Natural killer cell (primary cell): Measurements from ENCODE around the gene CLEC11A. TPM values are rescaled to one million over a fixed set of nuclear protein-coding genes. Genes with fewer than 3 reads are reported as not detected.
A peak's percentile ranks its signal among the peaks of the same experiment; 100 is the strongest.
"Not testable (repeated sequence)": the region's sequence is repeated elsewhere in the genome, so short reads cannot be mapped to it uniquely, and the experiment has no call there.

Source experiments
- ATAC-seq, 3 donors: fragments of 150-1000 bp in 2 of 3; fragments of 200-7000 bp in 1 of 3; cut with Tn5 transposase; 1 replicate in 1 of 3; 2 replicates in 2 of 3; pipeline ENCODE4 v1.10.0; 2021; ENCODE audit warnings: mild to moderate bottlenecking in 2 of 3, moderate library complexity in 2 of 3
- DNase-seq, 2 donors: peaks; one replicate each; pipeline versions ENCODE4 v3.0.0 to v3.0.0-alpha.2; 2013 to 2021; ENCODE audit warnings: mixed read lengths in 1 of 2
- H3K27ac ChIP-seq: one replicate; pipeline ENCODE4 v1.5.1; 2013; ENCODE audit warnings: mild to moderate bottlenecking, low read length
- H3K27me3 ChIP-seq: one replicate; pipeline ENCODE4 v1.6.1; 2013; ENCODE audit warnings: low read length; ENCODE audit not compliant: control insufficient read depth, insufficient read depth
- H3K36me3 ChIP-seq: one replicate; pipeline ENCODE4 v1.6.1; 2013; ENCODE audit warnings: low read length; ENCODE audit not compliant: control insufficient read depth, insufficient read depth
- H3K4me1 ChIP-seq: one replicate; pipeline ENCODE4 v1.6.1; 2013; ENCODE audit warnings: low read length; ENCODE audit not compliant: control insufficient read depth, insufficient read depth
- H3K4me3 ChIP-seq: one replicate; pipeline ENCODE4 v1.5.1; 2013; ENCODE audit warnings: low read length
- H3K9me3 ChIP-seq: one replicate; pipeline ENCODE4 v1.6.1; 2013; ENCODE audit warnings: low read length; ENCODE audit not compliant: control insufficient read depth, insufficient read depth
- H3K27ac Mint-ChIP-seq, 2 donors: one replicate each; pipeline ENCODE4 v1.8.0; 2022; ENCODE audit warnings: mild to moderate bottlenecking in 2 of 2, mixed read lengths in 2 of 2, moderate library complexity in 1 of 2
- H3K27me3 Mint-ChIP-seq, 2 donors: one replicate each; pipeline ENCODE4 v1.8.0; 2022; ENCODE audit warnings: low read depth in 2 of 2, mixed read lengths in 2 of 2
- H3K36me3 Mint-ChIP-seq: one replicate; pipeline ENCODE4 v1.8.0; 2022; ENCODE audit warnings: mixed read lengths
- H3K4me1 Mint-ChIP-seq, 2 donors: one replicate each; pipeline ENCODE4 v1.8.0; 2022; ENCODE audit warnings: mixed read lengths in 2 of 2
- H3K4me3 Mint-ChIP-seq: one replicate; pipeline ENCODE4 v1.8.0; 2022; ENCODE audit warnings: mild to moderate bottlenecking, moderate library complexity, mixed read lengths
- H3K9me3 Mint-ChIP-seq, 2 donors: one replicate each; pipeline ENCODE4 v1.8.0; 2022; ENCODE audit warnings: mixed read lengths in 2 of 2
- WGBS: methylation state at CpG from one replicate; pipeline ENCODE4 v1.1.7; 2013; ENCODE audit warnings: missing lambda C conversion rate; ENCODE audit not compliant: insufficient coverage; 5-methylcytosine and 5-hydroxymethylcytosine counted together
- intact Hi-C: fragments of 100-400 bp; cut with micrococcal nuclease; formaldehyde crosslinking; loops from one replicate; pipeline ENCODE4 v1.14.2; 2022
- total RNA-seq, 4 donors: library from RNA; stranded (reverse); fragments of 120-200 nt in 1 of 4; gene quantifications; one replicate each; pipeline versions ENCODE4 v1.2.3 to v1.2.4, GENCODE V29; 2013 to 2022
- TF ChIP-seq, protein P1 (sequence below): fragments of 200-600 bp; IDR thresholded peaks from one replicate; pipeline ENCODE4 v1.8.0; 2022; ENCODE audit warnings: antibody characterized with exemption

CLEC11A gene
- total RNA-seq, 3 donors from 2014 or later (not counting 1 experiment from before 2014, with no cell fraction given): 2.3 to 4.0 (median 3.3) TPM

DNA sequence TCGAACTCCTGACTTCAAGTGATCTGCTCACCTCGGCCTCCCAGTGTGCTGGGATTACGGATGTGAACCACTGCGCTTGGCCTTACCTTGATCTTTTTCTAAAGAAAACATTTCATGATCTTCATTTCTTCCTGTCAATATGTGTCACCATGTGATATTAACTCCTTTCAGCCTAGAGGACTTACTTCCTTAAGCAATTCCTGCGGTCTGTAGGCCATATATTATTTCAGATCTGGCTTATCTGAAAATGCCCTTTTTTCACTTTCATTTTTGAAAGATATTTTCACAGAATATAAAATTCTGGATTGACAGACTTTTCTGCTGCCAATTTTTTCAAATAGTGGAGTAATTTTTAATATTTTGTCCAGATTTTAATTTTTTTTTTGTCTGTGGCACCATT, 45.1 kb downstream of the CLEC11A start:
- intact Hi-C loops: no loop called here
- Mint-ChIP-seq H3K4me3 (no peak overlapping the region), H3K36me3 (no peaks in the 10 kb centered on the region), H3K4me1 (no peaks in the 10 kb centered on the region), H3K27me3 (peaks cover 7 to 9% of the 10 kb centered on the region in 2 donors), H3K9me3 (no peaks in the 10 kb centered on the region), H3K27ac (no peak overlapping the region)
- H3K4me3 ChIP-seq: no peak overlapping the region
- H3K36me3 ChIP-seq: no peaks in the 10 kb centered on the region
- ATAC-seq: no peak
- no peak for DNase-seq
- WGBS: 33% methylated on average over 5 of the region's 5 CpGs
- no peaks in the 10 kb centered on the region for H3K9me3 ChIP-seq
- no peak overlapping the region for H3K27ac ChIP-seq
- no peaks in the 10 kb centered on the region for H3K27me3 ChIP-seq
- H3K4me1 ChIP-seq: no peaks in the 10 kb centered on the region
- TF ChIP-seq, protein P1, sequence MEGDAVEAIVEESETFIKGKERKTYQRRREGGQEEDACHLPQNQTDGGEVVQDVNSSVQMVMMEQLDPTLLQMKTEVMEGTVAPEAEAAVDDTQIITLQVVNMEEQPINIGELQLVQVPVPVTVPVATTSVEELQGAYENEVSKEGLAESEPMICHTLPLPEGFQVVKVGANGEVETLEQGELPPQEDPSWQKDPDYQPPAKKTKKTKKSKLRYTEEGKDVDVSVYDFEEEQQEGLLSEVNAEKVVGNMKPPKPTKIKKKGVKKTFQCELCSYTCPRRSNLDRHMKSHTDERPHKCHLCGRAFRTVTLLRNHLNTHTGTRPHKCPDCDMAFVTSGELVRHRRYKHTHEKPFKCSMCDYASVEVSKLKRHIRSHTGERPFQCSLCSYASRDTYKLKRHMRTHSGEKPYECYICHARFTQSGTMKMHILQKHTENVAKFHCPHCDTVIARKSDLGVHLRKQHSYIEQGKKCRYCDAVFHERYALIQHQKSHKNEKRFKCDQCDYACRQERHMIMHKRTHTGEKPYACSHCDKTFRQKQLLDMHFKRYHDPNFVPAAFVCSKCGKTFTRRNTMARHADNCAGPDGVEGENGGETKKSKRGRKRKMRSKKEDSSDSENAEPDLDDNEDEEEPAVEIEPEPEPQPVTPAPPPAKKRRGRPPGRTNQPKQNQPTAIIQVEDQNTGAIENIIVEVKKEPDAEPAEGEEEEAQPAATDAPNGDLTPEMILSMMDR: no peak

DNA sequence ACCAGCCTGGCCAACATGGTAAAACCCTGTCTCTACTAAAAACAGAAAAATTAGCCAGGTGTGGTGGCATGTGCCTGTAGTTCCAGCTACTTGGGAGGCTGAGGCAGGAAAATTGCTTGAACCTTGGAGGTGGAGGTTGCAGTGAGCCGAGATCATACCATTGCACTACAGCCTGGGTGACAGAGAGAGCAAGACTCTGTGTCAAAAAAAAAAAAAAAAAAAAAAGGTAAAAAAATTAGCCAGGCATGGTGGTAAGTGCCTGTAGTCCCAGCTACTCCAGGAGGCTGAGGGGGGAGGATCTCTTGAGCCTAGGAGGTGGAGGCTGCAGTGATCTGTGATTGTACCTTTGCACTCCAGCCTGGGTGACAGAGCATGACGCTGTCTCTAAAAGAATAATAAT, 47.0 kb downstream of the CLEC11A start, which contains the start of gene GPR32:
GPR32 (plus strand) TSS at position 301 of the 400 bp plus-strand sequence. CDS start 137 bp downstream, outside the sequence.
- H3K4me1 ChIP-seq, H3K27ac ChIP-seq, H3K9me3 Mint-ChIP-seq, H3K27me3 ChIP-seq, H3K36me3 ChIP-seq, H3K4me3 Mint-ChIP-seq, ATAC-seq, H3K4me3 ChIP-seq, H3K4me1 Mint-ChIP-seq, H3K9me3 ChIP-seq, DNase-seq, H3K36me3 Mint-ChIP-seq, intact Hi-C loops, H3K27ac Mint-ChIP-seq: not testable (repeated sequence)
- peaks cover 7 to 18% of the 10 kb centered on the region in 2 donors for H3K27me3 Mint-ChIP-seq
- 100% methylated on average over 1 of the region's 2 CpGs for WGBS

DNA sequence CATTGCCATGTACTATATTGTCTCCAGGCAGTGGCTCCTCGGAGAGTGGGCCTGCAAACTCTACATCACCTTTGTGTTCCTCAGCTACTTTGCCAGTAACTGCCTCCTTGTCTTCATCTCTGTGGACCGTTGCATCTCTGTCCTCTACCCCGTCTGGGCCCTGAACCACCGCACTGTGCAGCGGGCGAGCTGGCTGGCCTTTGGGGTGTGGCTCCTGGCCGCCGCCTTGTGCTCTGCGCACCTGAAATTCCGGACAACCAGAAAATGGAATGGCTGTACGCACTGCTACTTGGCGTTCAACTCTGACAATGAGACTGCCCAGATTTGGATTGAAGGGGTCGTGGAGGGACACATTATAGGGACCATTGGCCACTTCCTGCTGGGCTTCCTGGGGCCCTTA, 47.7 kb downstream of the CLEC11A start:
- ATAC-seq (no peak), DNase-seq (no peak)
- no peaks in the 10 kb centered on the region for H3K9me3 ChIP-seq
- 88% methylated on average over 13 of the region's 13 CpGs for WGBS
- no peaks in the 10 kb centered on the region for H3K36me3 Mint-ChIP-seq
- no peak overlapping the region for H3K27ac ChIP-seq
- H3K4me3 Mint-ChIP-seq: no peak overlapping the region
- intact Hi-C loops: no loop called here
- no peak overlapping the region for H3K27ac Mint-ChIP-seq
- no peaks in the 10 kb centered on the region for H3K4me1 Mint-ChIP-seq
- peaks cover 14 to 21% of the 10 kb centered on the region in 2 donors for H3K27me3 Mint-ChIP-seq
- no peaks in the 10 kb centered on the region for H3K36me3 ChIP-seq
- H3K27me3 ChIP-seq: no peaks in the 10 kb centered on the region
- TF ChIP-seq, protein P1: no peak
- no peaks in the 10 kb centered on the region for H3K4me1 ChIP-seq
- no peaks in the 10 kb centered on the region for H3K9me3 Mint-ChIP-seq
- H3K4me3 ChIP-seq: no peak overlapping the region

DNA sequence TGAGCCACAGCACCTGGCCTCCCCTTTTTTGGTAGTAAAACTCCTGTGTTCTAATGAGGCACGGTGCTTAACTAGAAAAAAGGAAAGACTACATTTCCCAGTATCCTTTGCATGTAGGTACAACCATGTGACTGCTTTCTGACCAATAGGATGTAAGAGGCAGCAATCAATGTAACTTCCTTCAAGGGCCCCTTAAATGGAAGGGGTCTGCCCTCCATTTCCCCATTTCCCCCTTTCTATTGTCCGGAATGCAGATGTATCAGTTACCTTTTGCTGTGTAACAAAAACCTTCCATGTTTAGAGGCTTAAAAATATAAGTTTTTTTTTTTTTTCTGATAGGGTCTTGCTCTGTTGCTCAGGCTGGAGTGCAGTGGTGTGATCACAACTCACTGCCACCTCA, 49.3 kb downstream of the CLEC11A start:
- H3K4me3 ChIP-seq: no peak overlapping the region
- H3K27ac ChIP-seq: no peak overlapping the region
- intact Hi-C loops: no loop called here
- H3K4me3 Mint-ChIP-seq: no peak overlapping the region
- no peaks in the 10 kb centered on the region for H3K9me3 ChIP-seq
- ATAC-seq (peak in 1 of 3 donors; percentile 46), DNase-seq (peak in 1 of 2 donors; percentile 37)
- no peak overlapping the region for H3K27ac Mint-ChIP-seq
- peaks cover 22 to 23% of the 10 kb centered on the region in 2 donors for H3K27me3 Mint-ChIP-seq
- TF ChIP-seq, protein P1: no peak
- H3K27me3 ChIP-seq: peaks cover 2% of the 10 kb centered on the region
- no peaks in the 10 kb centered on the region for H3K4me1 ChIP-seq
- no peaks in the 10 kb centered on the region for H3K36me3 ChIP-seq
- no peaks in the 10 kb centered on the region for H3K4me1 Mint-ChIP-seq
- peaks cover 0 to 2% of the 10 kb centered on the region in 2 donors for H3K9me3 Mint-ChIP-seq
- H3K36me3 Mint-ChIP-seq: no peaks in the 10 kb centered on the region
- WGBS: 44% methylated on average over 1 of the region's 2 CpGs

DNA sequence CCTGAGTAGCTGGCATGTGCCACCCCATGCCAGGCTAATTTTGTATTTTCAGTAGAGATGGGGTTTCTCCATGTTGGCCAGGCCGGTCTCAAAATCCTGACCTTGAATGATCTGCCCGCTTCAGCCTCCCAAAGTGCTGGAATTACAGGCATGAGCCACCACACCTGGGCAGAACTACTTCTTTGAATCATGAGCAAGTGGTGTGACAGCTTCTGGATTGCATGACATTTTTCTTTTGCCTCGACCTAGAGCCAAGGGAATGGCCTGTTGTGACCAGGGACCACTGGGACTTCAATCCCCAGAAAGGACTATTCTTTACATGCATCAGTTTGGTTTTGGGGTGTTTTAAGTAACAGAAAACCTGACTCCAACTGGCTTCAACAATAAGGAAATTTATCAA, 49.7 kb downstream of the CLEC11A start:
- not testable (repeated sequence) for H3K4me1 ChIP-seq

DNA sequence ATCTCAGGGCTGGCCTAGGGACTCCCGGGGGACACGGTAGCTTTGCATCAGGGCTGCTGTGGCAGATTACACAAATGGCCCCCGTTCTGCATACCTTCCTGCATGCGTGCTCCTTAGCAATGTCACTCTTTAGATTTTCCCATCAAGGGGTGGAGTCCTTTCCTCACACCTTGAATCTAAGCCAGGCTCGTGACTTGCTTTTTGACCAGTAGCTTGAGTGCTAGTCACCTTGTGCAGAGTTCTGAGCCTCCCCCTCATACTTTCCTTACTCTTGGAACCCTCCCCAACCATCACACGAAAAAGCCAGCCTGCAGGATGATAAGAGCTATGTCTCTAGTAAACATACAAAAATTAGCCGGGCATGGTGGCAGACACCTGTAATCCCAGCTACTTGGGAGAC, 50.3 kb downstream of the CLEC11A start:
- H3K9me3 ChIP-seq, DNase-seq, H3K36me3 ChIP-seq, ATAC-seq, H3K4me1 Mint-ChIP-seq, H3K36me3 Mint-ChIP-seq, intact Hi-C loops, H3K27ac Mint-ChIP-seq, H3K4me3 ChIP-seq, H3K27me3 ChIP-seq, H3K27ac ChIP-seq, H3K9me3 Mint-ChIP-seq, H3K4me3 Mint-ChIP-seq, H3K4me1 ChIP-seq: not testable (repeated sequence)
- peaks cover 31% of the 10 kb centered on the region in 2 donors for H3K27me3 Mint-ChIP-seq
- WGBS: 69% methylated on average over 7 of the region's 7 CpGs

More for the DNA sequence above, 49.7 kb downstream of the CLEC11A start:
- H3K4me3 ChIP-seq, H3K36me3 Mint-ChIP-seq, ATAC-seq, H3K4me3 Mint-ChIP-seq, H3K9me3 ChIP-seq, H3K36me3 ChIP-seq, H3K27me3 ChIP-seq, H3K4me1 Mint-ChIP-seq, H3K9me3 Mint-ChIP-seq, DNase-seq, intact Hi-C loops, H3K27ac ChIP-seq, H3K27ac Mint-ChIP-seq: not testable (repeated sequence)
- peaks cover 25 to 26% of the 10 kb centered on the region in 2 donors for H3K27me3 Mint-ChIP-seq
- 97% methylated on average over 3 of the region's 3 CpGs for WGBS
